ENCODE data around the gene MAP6D1. TPM values are rescaled to one million over a fixed set of nuclear protein-coding genes. Genes with fewer than 3 reads are reported as not detected.
"Not testable (repeated sequence)": the region's sequence is repeated elsewhere in the genome, so short reads cannot be mapped to it uniquely, and the experiment has no call there.

Gene MAP6D1
- total RNA-seq, 1 experiment from 2014 or later = 12.6 TPM

GRCh38 chr3:183790700-183791099 is 34.7 kb downstream of the MAP6D1 start:
- ATAC-seq = no peak
- intact Hi-C loops (cut with micrococcal nuclease) = no loop called here
- ChIA-PET POLR2A (ENCODE audit: unreplicated experiment) (no interaction called here), CTCF (no interaction called here)
- TF ChIP-seq CTCF (conservative IDR thresholded peaks at IDR 0.05; ENCODE audit: low read depth, low read length) (no peak), EZH2phosphoT487 (IDR thresholded peaks at IDR 0.05; ENCODE audit: borderline replicate concordance, low read length) (no peak), EZH2 (IDR thresholded peaks at IDR 0.05; ENCODE audit: low read length, unreplicated experiment) (no peak)
- Histone ChIP-seq H3K4me3 (ENCODE audit: low read length) (no peak overlapping the region), H3K9me3 (ENCODE audit: low read length) (no peaks in the 10 kb centered on the region), H3K36me3 (ENCODE audit: low read depth, low read length) (peaks cover 35% of the 10 kb centered on the region), H3K9ac (ENCODE audit: low read length) (no peak overlapping the region), H3K79me2 (ENCODE audit: low read length) (no peaks in the 10 kb centered on the region), H3K27me3 (ENCODE audit: low read length) (no peaks in the 10 kb centered on the region), H3K4me1 (ENCODE audit: insufficient read depth, low read length) (no peaks in the 10 kb centered on the region), H4K20me1 (ENCODE audit: low read length) (no peaks in the 10 kb centered on the region), H2AFZ (ENCODE audit: low read length) (no peak overlapping the region), H3K9me2 (replicated peaks; ENCODE audit: low read length) (no peaks in the 10 kb centered on the region), H3F3A (ENCODE audit: low read length, unreplicated experiment) (no peaks in the 10 kb centered on the region), H3K4me2 (ENCODE audit: low read length) (no peak overlapping the region), H3K27ac (ENCODE audit: low read length) (no peak overlapping the region)
- DNase-seq = no peak
- BruUV-seq (replicated peaks) = no TSS peak

GRCh38 chr3:183789826-183790225 is 35.6 kb downstream of the MAP6D1 start:
- ATAC-seq (no peak), DNase-seq (no peak)
- Histone ChIP-seq H3K4me3 (ENCODE audit: low read length) (no peak overlapping the region), H3K79me2 (ENCODE audit: low read length) (no peaks in the 10 kb centered on the region), H2AFZ (ENCODE audit: low read length) (no peak overlapping the region), H3K9me2 (replicated peaks; ENCODE audit: low read length) (no peaks in the 10 kb centered on the region), H3K9ac (ENCODE audit: low read length) (no peak overlapping the region), H3K27ac (ENCODE audit: low read length) (no peak overlapping the region), H3K4me1 (ENCODE audit: insufficient read depth, low read length) (no peaks in the 10 kb centered on the region), H3K36me3 (ENCODE audit: low read depth, low read length) (peaks cover 34% of the 10 kb centered on the region), H4K20me1 (ENCODE audit: low read length) (no peaks in the 10 kb centered on the region), H3F3A (ENCODE audit: low read length, unreplicated experiment) (no peaks in the 10 kb centered on the region), H3K4me2 (ENCODE audit: low read length) (no peak overlapping the region), H3K9me3 (ENCODE audit: low read length) (no peaks in the 10 kb centered on the region), H3K27me3 (ENCODE audit: low read length) (no peaks in the 10 kb centered on the region)
- CTCF ChIA-PET = no interaction called here
- intact Hi-C loops (cut with micrococcal nuclease) = no loop called here
- TF ChIP-seq EZH2phosphoT487 (IDR thresholded peaks at IDR 0.05; ENCODE audit: borderline replicate concordance, low read length) = no peak
- TF ChIP-seq CTCF (conservative IDR thresholded peaks at IDR 0.05; ENCODE audit: low read depth, low read length) = no peak
- TF ChIP-seq EZH2 (IDR thresholded peaks at IDR 0.05; ENCODE audit: low read length, unreplicated experiment) = no peak
- BruUV-seq (replicated peaks) = no TSS peak
- POLR2A ChIA-PET (ENCODE audit: unreplicated experiment) = no interaction called here

GRCh38 chr3:183784503-183784902 is 40.9 kb downstream of the MAP6D1 start:
- peaks cover 46% of the 10 kb centered on the region for H3K36me3 ChIP-seq (ENCODE audit: low read depth, low read length)
- H3K4me2 ChIP-seq (ENCODE audit: low read length); DNase-seq; H3K9me2 ChIP-seq (replicated peaks; ENCODE audit: low read length); POLR2A ChIA-PET (ENCODE audit: unreplicated experiment); intact Hi-C loops (cut with micrococcal nuclease); H3K79me2 ChIP-seq (ENCODE audit: low read length); H2AFZ ChIP-seq (ENCODE audit: low read length); H3F3A ChIP-seq (ENCODE audit: low read length, unreplicated experiment); H4K20me1 ChIP-seq (ENCODE audit: low read length); H3K9ac ChIP-seq (ENCODE audit: low read length); H3K4me1 ChIP-seq (ENCODE audit: insufficient read depth, low read length); BruUV-seq (replicated peaks); H3K27me3 ChIP-seq (ENCODE audit: low read length); ATAC-seq; H3K27ac ChIP-seq (ENCODE audit: low read length); CTCF ChIA-PET; H3K4me3 ChIP-seq (ENCODE audit: low read length); H3K9me3 ChIP-seq (ENCODE audit: low read length): not testable (repeated sequence)

Data from PC-3 (cell line).